HepG2 (cell line): ENCODE measurements around the gene TMCC2. TPM values are rescaled to one million over a fixed set of nuclear protein-coding genes. Genes with fewer than 3 reads are reported as not detected.
A peak's percentile ranks its signal among the peaks of the same experiment; 100 is the strongest.

Experiments
- ETS1 ChIP-seq: sonication (generic); formaldehyde crosslinking; IDR thresholded peaks from 2 replicates; pipeline ENCODE4 v1.4.0; 2020; ENCODE audit warnings: missing genetic modification reagents
- FOXA1 ChIP-seq, 2 experiments: fragments of 450-650 bp in 1 of 2; sonication (generic) in 1 of 2; formaldehyde crosslinking in 1 of 2; IDR thresholded peaks; 2 replicates each; pipeline versions ENCODE4 v1.4.0 to v1.6.1; 2016 to 2020; ENCODE audit warnings: missing genetic modification reagents in 1 of 2
- KDM5B ChIP-seq: sonication (generic); formaldehyde crosslinking; IDR thresholded peaks from 2 replicates; pipeline ENCODE4 v1.4.0; 2020; ENCODE audit warnings: missing genetic modification reagents, mild to moderate bottlenecking, borderline replicate concordance
- MEF2D ChIP-seq: sonication (generic); formaldehyde crosslinking; IDR thresholded peaks from 2 replicates; pipeline ENCODE4 v1.5.1; 2020; ENCODE audit warnings: mild to moderate bottlenecking, missing genetic modification reagents
- NKX3-1 ChIP-seq: sonication (generic); formaldehyde crosslinking; IDR thresholded peaks from 2 replicates; pipeline ENCODE4 v1.5.0; 2020; ENCODE audit warnings: missing genetic modification reagents
- PAF1 ChIP-seq: IDR thresholded peaks from 2 replicates; pipeline ENCODE4 v1.6.1; 2016; ENCODE audit warnings: missing genetic modification reagents, missing compliant biosample characterization
- REXO4 ChIP-seq: sonication (generic); formaldehyde crosslinking; IDR thresholded peaks from 2 replicates; pipeline ENCODE4 v1.8.0; 2022; ENCODE audit warnings: missing genetic modification reagents, mild to moderate bottlenecking, borderline replicate concordance
- SMAD9 ChIP-seq: sonication (generic); formaldehyde crosslinking; IDR thresholded peaks from 2 replicates; pipeline ENCODE4 v1.5.1; 2020; ENCODE audit warnings: mild to moderate bottlenecking, missing genetic modification reagents
- ZFAT ChIP-seq: sonication (generic); formaldehyde crosslinking; conservative IDR thresholded peaks from 2 replicates; pipeline ENCODE4 v1.8.1; 2023; ENCODE audit warnings: missing genetic modification reagents, inconsistent platforms
- ZNF10 ChIP-seq: sonication (generic); formaldehyde crosslinking; IDR thresholded peaks from 2 replicates; pipeline ENCODE4 v1.4.0; 2020; ENCODE audit warnings: mild to moderate bottlenecking, low read depth, missing genetic modification reagents, borderline replicate concordance
- ZNF343 ChIP-seq: sonication (generic); formaldehyde crosslinking; IDR thresholded peaks from 2 replicates; pipeline ENCODE4 v1.4.0; 2020; ENCODE audit warnings: mild to moderate bottlenecking, missing genetic modification reagents
- ZNF430 ChIP-seq: sonication (generic); formaldehyde crosslinking; IDR thresholded peaks from 2 replicates; pipeline ENCODE4 v1.9.0; 2021; ENCODE audit warnings: mild to moderate bottlenecking, missing genetic modification reagents
- ZNF460 ChIP-seq: sonication (generic); formaldehyde crosslinking; IDR thresholded peaks from 2 replicates; pipeline ENCODE4 v1.5.1; 2020; ENCODE audit warnings: missing genetic modification reagents, mild to moderate bottlenecking, borderline replicate concordance
- ZNF557 ChIP-seq: sonication (generic); formaldehyde crosslinking; IDR thresholded peaks from 2 replicates; pipeline ENCODE4 v1.4.0; 2020; ENCODE audit warnings: missing genetic modification reagents
- ZNF747 ChIP-seq: sonication (generic); formaldehyde crosslinking; IDR thresholded peaks from 2 replicates; pipeline ENCODE4 v1.8.1; 2023; ENCODE audit warnings: missing genetic modification reagents, mild to moderate bottlenecking, borderline replicate concordance
- polyA plus RNA-seq, 8 experiments: library from polyadenylated mRNA; depleted of rRNA in 3 of 8; stranded (reverse) in 7 of 8; unstranded in 1 of 8; fragments of >200 nt; fragmentation: Illumina TruSeq in 4 of 8; extraction: Trizol in 4 of 8; gene quantifications; 2 replicates each; pipeline versions ENCODE4 v1.2.1 to v1.2.3, GENCODE V29; 2011 to 2016; ENCODE audit warnings: low read depth in 4 of 8, missing spikeins in 1 of 8, mixed read lengths in 1 of 8; ENCODE audit not compliant: insufficient read depth in 1 of 8
- total RNA-seq, 5 experiments: library from RNA; depleted of rRNA; stranded (reverse); fragments of >200 nt; fragmentation: Illumina TruSeq; extraction: Trizol; gene quantifications; 2 replicates each; pipeline ENCODE4 v1.2.3, GENCODE V29; 2016; ENCODE audit warnings: low read depth in 1 of 5
- TF ChIP-seq, protein P1 (sequence below), 2 experiments: fragments of 450-650 bp in 1 of 2; sonication (generic) in 1 of 2; formaldehyde crosslinking in 1 of 2; IDR thresholded peaks; 2 replicates each; pipeline versions ENCODE4 v1.6.1 to v1.8.0; 2016 to 2022; ENCODE audit warnings: antibody characterized with exemption in 1 of 2, mild to moderate bottlenecking in 1 of 2, missing genetic modification reagents in 1 of 2
- TF ChIP-seq, protein P2 (sequence below): sonication (generic); formaldehyde crosslinking; IDR thresholded peaks from 2 replicates; pipeline ENCODE4 v1.8.0; 2022; ENCODE audit warnings: mild to moderate bottlenecking, missing genetic modification reagents, moderate library complexity

The TMCC2 gene
- total and polyA plus RNA-seq, 2 of the 13 experiments (the other 11 are each of a cell fraction or from before 2014, with no cell fraction given) = 0.12 to 0.24 TPM

- TF ChIP-seq, protein P1, sequence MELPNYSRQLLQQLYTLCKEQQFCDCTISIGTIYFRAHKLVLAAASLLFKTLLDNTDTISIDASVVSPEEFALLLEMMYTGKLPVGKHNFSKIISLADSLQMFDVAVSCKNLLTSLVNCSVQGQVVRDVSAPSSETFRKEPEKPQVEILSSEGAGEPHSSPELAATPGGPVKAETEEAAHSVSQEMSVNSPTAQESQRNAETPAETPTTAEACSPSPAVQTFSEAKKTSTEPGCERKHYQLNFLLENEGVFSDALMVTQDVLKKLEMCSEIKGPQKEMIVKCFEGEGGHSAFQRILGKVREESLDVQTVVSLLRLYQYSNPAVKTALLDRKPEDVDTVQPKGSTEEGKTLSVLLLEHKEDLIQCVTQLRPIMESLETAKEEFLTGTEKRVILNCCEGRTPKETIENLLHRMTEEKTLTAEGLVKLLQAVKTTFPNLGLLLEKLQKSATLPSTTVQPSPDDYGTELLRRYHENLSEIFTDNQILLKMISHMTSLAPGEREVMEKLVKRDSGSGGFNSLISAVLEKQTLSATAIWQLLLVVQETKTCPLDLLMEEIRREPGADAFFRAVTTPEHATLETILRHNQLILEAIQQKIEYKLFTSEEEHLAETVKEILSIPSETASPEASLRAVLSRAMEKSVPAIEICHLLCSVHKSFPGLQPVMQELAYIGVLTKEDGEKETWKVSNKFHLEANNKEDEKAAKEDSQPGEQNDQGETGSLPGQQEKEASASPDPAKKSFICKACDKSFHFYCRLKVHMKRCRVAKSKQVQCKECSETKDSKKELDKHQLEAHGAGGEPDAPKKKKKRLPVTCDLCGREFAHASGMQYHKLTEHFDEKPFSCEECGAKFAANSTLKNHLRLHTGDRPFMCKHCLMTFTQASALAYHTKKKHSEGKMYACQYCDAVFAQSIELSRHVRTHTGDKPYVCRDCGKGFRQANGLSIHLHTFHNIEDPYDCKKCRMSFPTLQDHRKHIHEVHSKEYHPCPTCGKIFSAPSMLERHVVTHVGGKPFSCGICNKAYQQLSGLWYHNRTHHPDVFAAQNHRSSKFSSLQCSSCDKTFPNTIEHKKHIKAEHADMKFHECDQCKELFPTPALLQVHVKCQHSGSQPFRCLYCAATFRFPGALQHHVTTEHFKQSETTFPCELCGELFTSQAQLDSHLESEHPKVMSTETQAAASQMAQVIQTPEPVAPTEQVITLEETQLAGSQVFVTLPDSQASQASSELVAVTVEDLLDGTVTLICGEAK (IDR thresholded peaks at IDR 0.05) = no peak
- TF ChIP-seq, protein P1 (CRISPR knock-in tag; IDR thresholded peaks at IDR 0.05) = 0 out of 2 replicates have a peak, but pooled peaks have one; percentile 37
- TF ChIP-seq PAF1 (CRISPR knock-in tag) (no peak), ZNF747 (CRISPR knock-in tag) (0 out of 2 replicates have a peak, but pooled peaks have one; percentile 37), ETS1 (no peak), SMAD9 (peak; percentile 85; the same call in 1 of the 2 replicates), ZFAT (CRISPR knock-in tag) (no peak), NKX3-1 (CRISPR knock-in tag) (no peak), FOXA1 (IDR thresholded peaks at IDR 0.05) (no peak), FOXA1 (CRISPR knock-in tag; IDR thresholded peaks at IDR 0.05) (peak; percentile 7; the same call in 1 of the 2 replicates), ZNF430 (CRISPR knock-in tag) (no peak), ZNF460 (CRISPR knock-in tag) (no peak), ZNF557 (CRISPR knock-in tag) (no peak), MEF2D (CRISPR knock-in tag) (no peak), ZNF343 (CRISPR knock-in tag) (no peak), ZNF10 (CRISPR knock-in tag) (no peak), REXO4 (CRISPR knock-in tag) (no peak; the same call in 1 of the 2 replicates), KDM5B (CRISPR knock-in tag) (peak; percentile 92)
- TF ChIP-seq, protein P2, sequence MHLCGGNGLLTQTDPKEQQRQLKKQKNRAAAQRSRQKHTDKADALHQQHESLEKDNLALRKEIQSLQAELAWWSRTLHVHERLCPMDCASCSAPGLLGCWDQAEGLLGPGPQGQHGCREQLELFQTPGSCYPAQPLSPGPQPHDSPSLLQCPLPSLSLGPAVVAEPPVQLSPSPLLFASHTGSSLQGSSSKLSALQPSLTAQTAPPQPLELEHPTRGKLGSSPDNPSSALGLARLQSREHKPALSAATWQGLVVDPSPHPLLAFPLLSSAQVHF = 0 out of 2 replicates have a peak, but pooled peaks have one; percentile 18
These were observed 93.6 kb downstream of the TMCC2 start, which contains the start of gene NUAK2 (continued) for GRCh38 chr1:205321162-205321958.
